HG03354 (cell line): ENCODE results near the gene SUPT3H.

ENCODE experiments used
- ATAC-seq: cut with Tn5 transposase; IDR thresholded peaks from one replicate; pipeline ENCODE4 v1.9.1; 2021; ENCODE audit warnings: mild to moderate bottlenecking; ENCODE audit not compliant: unreplicated experiment, poor library complexity, severe bottlenecking

SUPT3H gene

DNA sequence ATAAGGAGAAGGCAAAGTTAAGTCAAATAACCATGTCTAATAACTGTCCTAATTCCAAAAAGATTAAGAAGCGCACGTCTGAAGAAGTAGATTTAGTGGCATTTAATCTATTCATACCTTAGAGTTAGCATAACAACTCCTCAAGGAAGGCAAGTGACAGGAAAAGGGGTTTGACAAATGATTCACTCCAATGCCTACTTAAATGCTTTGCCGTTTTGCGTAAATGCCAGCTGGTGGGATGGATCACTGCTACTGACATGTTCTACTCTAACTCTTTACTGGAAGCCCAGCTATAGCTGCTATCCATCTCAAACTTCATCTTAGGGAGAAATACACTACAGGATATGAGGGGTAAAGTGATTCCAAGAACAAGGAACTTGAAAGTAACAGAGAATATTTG, 396.9 kb downstream of the SUPT3H start:
- no peak for ATAC-seq

DNA sequence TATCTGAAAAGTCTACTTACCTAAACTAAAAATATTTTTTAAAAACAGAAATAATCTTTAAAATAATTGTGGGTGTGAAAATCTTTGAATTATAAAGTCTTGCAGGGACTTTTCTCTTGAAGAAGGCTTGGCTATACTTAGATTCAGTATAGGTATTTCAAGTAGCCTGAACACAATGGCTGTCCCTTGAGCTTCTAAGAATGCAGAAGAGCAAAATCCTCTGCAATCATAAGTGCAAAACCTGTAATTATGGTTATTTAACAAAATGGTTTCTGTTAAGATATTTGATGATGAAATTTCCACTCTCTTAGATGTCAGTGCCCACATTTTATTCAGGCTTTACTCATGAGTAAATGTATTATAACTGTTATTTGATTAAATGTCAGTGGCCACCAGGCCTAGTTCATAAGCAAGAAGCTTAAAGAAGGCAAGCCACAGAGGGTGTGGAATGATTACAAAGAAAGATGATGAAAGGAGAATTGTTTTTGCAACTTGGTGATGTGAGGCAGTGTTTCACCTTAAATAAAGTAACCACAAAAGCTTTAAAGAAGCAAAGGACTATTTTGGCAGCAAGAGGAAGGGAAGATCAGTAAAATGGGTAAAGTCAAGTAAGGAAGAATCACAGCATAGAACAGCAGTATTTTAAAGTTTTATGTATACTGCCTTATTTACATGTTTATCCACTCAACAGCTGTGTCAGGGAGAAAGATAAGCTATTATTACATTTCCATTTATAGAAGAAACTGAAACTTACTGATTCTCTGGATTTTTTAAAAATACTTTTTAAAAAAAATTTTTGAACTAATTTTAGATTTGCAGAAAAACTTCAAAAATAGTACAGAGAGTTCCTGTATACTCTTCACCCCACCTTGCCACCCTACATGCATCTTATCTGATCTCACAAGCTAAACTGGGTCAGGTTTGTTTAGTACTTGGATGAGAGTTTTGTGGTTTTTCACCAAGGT, 400.8 kb downstream of the SUPT3H start:
- no peak for ATAC-seq

DNA sequence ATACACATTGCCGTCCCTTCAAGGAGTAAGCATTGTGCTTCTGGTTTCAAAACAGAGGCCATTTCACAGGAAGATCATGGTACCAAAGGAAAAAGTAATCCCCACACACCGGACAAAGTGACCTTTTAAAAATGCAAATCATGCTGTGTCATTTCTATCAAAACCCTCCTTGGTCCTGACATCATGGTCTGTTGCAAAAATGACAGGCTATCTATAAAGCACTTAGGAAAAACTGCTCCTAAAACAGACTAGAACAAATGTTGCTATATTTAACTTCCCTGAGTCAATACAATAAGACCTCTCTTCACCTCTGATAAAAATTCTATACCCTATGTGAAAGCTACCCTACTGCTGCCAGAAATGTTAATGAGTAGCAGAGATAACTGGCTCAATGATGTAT, 403.2 kb downstream of the SUPT3H start:
- no peak for ATAC-seq

DNA sequence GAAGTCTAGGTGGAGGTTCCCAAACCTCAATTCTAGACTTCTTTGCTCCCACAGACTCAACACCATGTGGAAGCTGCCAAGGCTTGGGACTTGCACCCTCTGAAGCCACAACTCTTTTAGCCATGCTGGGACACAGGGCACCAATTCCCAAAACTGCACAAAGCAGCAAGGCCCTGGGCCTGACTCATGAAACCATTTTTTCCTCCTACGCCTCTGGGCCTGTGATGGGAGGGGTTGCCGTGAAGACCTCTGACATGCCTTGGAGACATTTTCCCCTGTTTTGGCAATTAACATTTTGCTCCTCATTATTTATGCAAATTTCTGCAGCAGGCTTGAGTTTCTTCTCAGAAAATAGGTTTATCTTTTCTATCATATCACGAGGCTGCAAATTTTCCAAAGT, 405.0 kb downstream of the SUPT3H start:
- no peak for ATAC-seq

DNA sequence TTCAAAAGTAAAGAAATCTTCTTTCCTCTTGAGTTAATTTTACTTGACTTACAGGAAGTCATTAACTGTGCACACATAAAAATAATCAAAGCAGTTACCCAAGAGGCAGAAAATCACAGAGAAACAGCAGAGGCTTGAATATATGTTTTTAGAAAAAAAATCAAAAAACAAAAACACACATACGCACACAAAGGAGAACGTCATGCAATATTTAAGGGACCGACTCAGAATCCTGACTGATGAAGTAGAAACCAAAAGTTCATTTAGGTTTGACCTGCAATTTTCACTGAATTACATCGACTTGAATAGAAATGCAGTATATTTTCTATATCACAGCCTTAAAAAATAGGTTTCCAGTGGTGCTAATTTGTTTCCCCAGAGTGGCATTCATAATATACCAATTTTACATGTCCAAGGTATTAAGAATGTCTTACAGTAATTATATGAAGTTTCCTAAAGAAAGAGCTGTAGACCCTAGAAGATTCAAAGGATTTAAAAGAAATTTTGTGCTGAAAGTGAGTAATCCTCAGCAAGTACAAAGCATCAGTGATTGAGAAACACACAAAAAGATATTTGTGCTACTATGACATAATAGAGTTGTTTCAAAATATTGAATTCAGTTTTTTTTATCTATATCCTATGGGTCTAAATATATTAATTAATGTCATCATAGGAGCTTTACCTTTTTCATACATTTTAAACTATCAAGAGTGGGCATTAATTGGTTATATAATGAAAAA, 408.1 kb downstream of the SUPT3H start:
- ATAC-seq = no peak

DNA sequence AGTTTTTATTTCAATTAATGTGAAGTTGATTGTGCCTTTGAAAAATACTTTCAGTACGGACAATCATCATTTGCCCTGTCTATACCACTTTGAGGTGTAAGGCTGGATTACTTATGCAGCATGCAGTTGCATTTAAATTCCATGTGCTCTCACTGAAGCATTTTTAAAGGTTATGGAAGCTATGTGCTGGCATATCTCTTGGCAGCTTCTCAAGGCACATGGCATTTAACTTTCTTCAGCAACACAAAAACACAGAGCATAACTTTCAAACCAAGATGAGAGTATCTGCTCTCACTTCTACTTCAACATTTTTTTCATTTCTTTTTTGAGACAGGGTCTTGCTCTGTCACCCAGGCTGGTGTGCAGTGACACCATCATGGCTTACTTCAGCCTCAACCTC, 410.3 kb downstream of the SUPT3H start:
- ATAC-seq = no peak

DNA sequence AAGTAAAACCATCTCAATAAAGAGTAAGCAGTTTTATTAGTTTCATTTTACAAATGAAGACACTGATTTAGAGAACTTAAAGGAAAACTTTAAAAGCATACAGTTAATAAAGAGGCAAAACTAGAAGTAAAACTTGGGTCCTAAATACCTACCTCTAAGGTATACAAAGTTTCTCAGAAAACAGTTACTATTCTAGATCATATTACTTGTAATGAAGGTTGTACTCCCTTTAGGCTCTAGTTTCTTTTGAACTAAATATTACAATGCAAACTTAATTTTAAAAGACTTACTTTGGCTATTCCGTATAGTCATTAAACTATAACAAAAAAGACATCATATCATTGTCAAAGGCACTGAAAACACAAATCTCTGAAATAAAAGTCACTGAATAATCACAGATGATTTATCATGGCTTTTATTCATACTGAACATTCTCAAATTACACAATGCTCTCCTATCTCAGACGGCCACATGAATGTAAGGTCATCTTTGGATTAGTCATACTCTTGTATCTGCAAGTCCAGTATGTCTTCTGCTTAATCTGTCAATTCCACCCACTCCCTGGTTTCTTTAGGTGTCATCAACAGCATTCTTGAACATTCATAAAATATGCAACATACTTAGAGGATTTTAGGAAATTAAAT, 411.2 kb downstream of the SUPT3H start:
- no peak for ATAC-seq

DNA sequence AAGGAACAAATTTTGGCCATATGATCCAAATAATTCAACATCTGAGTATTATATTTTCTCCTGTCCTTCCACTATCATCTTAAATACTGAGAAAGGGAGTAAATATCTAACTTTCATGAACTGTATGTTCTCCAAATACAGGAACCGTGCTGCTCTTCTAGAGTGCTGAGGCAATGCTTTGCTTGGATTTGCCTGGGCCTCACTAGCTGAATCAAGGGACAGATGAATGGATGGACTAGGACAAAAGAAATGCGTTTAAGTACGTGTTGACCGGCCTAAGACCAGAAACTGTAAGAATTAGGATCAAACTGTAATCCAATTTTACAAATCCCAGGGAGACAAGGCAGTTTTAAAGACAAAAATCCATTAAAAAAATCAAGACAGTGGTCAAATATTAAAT, 412.0 kb downstream of the SUPT3H start:
- no peak for ATAC-seq

DNA sequence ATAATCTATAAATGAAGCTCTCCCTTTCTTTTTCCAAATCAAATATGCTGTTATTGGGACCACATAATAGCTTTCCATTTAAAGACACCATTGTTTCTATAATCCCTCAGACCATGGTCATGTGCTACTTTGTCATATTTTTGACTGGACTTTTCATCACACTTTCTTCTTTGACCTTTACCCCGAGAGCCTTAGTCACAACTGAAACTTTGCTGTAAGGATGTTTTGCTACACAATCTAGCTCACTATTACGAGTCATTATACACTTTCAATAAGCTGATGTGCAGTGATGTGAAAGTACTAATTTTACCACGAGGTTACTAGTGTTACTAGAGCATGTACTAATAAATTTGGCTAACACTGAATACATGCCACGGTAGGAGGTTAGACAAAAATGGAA, 416.8 kb downstream of the SUPT3H start:
- ATAC-seq = no peak

DNA sequence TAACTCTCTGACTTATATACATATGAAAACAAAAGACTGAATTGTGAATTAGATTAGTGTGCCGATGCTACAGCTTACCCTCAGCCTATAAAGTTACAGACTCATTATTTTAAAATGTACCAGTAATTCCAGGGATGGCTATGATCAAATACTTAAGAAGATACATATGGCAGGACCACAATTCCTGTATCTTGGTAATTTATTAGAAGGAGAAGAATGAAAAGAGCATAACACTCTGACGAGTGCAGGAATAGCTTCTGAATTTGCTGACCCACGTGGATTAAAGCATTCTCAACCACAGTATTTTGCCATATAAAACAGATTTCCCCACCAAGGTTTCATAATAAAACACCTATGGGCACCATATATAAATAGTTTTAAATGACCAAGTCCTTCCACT, 418.1 kb downstream of the SUPT3H start:
- ATAC-seq = no peak

DNA sequence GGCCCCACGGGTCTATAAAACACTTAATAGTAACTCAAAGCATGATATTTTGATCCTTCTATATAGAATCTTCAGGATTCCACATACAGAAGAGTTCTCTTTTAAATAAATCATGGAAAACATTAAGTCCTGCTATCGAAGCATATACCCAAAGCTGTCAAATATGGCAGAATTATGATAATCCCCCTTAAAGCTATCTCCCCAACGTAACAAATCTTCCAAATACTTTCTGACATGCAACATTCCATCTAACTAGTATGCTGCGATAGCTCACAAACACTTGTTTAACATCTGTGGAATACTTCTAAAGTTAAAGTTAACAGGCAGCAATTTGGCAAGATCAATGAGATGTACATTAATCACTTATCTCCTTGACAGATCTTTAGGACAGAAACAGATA, 420.6 kb downstream of the SUPT3H start:
- no peak for ATAC-seq

DNA sequence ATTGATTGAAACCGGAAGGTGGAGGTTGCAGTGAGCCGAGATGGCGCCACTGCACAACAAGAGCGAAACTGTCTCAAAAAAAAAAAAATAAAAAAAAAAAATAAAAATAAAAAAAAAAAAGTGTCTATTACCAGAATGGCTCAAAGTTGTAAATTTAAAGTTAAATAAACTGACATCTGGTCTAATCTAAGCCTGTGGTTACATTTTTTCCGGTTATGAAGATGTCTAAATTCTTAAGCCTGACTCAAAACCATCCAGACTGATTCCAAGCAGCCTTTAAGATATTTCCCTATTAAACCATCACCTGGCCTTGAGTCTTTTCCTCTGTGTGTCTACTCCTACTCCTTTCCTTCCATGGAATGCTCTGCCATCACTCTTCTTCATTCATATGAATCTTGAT, 421.3 kb downstream of the SUPT3H start:
- no peak for ATAC-seq

DNA sequence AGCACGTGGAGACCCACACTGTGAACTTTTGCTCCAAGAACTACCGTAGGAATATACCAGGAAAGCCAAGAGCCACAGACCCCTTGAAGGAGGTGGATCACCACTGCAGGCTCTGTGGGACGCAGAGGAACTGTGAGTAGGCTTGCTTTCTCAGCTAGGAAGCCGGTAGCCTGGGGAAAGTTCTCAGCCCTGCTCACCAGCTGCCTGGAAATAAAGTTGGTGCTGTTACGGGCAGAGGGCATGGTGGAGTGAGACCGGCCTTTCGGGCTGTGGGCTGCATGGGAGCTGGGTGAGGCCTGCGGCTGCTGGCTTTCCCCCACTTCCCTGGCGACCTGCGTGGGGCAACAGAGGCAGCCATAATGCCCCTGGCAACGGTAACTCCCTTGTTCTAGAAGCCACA, 422.6 kb downstream of the SUPT3H start:
- ATAC-seq = no peak

DNA sequence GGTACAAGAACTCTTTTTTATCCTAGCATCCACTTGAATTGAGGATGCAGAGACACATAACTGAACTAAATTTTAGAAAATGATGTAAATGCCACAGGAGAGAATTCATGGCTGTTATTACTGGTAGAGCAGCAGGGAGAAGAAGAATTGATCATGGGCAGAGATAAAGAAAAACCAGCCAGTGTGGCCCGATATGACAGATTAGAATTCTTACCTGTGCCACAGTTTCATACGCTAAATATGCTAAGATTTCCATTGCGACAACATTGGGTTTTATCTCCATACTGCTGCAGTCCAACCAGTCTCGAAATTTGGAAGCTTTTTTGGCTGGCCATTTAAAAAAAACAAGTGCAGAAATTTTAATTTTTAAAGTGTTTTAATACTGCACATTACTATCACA, 423.5 kb downstream of the SUPT3H start:
- ATAC-seq = no peak

DNA sequence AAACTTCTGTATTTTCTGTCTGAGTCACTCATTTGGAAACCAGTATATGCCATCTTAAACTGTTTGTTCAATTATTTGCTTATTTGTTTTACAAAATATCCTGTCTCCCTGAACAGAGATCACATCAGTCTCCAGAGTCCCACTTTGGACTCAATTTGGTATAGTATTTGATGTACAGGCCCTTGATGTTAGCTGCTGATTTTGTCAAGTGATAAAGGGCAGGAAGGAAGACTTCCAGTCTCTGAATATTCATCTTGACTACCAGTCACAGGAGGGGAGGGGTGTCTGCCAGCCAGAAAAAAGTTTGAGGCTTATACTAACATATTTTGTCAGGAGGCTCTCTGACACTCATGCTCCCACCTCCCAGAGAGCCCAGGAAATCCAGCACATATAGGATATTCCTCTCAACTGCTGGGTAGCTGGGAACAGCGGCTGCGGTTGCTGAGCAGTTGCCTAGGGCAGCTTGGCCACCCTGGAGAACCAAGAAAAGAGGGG, 426.4 kb downstream of the SUPT3H start:
- no peak for ATAC-seq

DNA sequence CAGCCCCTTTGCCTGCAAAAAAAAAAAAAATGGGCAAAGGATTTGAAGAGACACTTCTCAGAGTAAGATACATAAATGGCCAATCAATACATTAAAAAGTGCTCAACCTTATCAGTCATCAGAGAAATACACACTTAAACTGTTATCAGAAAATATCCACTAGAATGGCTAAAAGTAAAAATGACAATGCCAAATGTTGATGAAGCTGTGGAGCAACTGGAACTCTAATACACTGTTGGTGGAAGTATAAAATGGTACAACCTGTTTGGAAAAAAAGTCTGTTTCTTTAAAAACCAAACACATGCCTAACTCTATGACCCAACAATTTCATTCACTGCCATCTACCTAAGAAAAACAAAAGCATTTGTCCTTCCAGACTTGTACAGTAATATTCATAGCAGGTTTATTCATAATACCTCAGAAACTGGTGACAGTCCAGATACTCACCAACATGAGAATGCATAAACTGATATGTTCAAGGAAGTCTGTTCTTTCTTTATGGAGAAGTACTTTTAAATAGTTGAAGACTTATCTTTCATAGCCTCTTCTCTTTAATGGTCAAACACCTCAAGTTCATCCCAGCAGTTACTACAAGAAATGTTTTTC, 428.0 kb downstream of the SUPT3H start:
- no peak for ATAC-seq

DNA sequence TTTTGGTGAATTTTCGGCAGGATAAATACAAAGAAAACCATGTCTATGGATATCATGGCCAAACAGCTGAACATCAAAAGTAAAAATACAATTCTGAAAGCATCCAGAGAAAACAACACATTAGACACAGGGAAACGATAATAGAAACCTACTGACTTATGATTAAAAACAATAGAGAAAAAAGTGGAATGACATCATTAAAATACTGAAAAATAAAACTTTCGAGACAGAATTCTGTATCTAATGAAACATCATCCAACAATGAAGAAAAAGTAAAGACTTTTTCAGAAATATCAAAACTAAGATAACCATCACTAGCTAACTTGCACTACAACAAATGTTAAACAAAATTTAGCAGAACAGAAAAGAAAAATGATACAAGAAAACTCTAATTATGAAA, 434.2 kb downstream of the SUPT3H start:
- ATAC-seq = no peak

DNA sequence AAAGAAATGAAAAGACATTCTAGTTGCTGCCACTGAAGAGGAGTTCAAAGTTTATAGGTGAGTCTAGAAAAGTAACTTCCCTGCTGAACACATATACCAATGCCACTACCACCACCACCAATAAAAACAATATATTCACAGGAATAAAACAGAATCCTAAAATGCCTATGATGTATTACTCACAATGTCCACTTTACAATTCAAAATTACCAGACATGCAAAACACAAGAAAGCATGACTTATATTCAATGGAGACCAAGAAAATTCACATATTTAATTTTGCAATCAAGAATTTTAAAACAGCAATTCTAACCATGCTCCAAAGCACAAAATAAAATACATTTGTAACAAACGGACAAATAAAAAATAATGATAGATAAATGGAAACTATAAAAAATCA, 434.9 kb downstream of the SUPT3H start:
- ATAC-seq = no peak

DNA sequence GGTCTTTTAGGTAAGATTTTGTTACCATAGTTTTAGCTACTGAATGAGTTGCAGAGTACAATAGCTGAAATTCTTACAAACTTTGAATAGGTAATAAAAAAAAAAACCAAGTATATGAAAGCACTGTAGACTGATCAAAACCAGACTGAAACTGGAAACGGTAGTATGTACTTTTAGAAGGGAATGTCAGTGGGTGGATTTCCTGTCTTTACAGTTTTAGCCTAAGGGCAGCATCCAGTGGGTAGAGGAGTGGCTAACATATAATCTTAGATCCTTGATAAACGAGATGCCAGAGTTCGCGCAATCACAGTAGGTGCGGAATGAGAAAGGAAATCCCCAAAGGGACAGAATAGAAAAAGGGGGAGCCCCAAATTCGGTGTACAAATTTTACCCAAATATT, 435.5 kb downstream of the SUPT3H start:
- no peak for ATAC-seq

DNA sequence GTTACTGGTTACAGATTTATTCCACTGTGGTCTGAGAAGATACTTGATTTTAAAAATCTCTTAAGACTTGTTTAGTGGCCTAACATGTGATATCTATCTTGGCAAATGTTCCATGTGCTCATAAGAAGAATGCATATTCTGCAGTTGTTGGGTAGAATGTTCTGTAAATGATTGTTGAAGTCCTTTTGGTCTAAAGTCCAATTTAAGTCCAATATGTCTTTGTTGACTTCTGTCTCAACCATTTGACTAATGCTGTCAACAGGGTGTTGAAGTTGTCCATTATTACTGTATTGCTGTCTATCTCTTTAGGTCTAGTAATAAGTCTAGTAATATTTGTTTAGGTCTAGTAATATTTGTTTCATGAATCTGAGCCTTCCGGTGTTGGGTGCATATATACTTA, 437.4 kb downstream of the SUPT3H start:
- no peak for ATAC-seq
